ENCODE measurements around the gene SLC16A8.

The SLC16A8 gene

DNA sequence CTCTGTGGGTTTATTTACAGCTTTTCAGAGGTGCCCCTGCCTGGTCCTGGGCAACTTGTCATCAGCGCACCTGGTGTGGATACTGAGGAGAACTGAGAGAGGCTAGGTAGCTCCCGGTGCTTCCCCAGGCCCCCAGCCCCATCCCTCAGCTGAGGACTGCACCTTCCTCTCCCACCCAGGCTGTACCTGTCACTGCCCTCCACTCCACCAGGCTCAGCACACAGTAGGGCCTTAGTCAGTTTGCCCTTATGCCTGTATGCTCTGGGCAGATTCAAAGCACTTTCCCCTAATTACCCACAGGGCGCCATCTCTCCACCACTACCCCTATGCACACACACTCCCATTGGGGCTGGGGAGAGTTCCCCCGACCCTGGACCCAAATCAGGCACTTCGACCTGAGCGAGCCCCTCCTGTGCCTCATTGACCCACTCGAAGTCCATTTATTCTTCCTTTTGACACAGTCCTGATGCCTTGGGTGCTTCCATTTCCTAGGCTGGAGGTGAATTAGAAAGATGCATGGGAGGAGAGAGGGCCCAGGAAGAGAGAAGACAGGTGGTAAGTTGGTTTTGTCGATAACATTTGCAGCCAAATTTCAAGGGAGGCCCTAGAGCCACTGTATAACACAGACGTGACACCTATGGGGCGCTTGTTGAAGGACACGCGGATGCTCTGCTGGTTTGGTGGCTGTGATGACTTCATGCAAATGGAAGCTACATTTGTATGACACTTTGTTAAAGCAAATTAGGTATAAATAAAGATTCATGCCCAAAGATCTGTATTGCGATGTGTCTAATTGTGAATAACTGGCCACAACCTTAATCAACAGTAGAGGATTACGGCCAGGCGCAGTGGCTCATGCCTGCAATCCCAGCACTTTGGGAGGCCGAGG lies 40.6 kb downstream of the SLC16A8 start:
- Histone ChIP-seq H3K27ac (ENCODE audit: low read length) (no peak overlapping the region), H3K9me3 (replicated peaks; ENCODE audit: insufficient read depth, low read length) (no peaks in the 10 kb centered on the region), H3K9ac (ENCODE audit: low read length) (no peak overlapping the region), H2AFZ (ENCODE audit: low read length) (no peak overlapping the region), H3K4me1 (ENCODE audit: low read length) (no peaks in the 10 kb centered on the region), H3K79me2 (ENCODE audit: low read length) (no peaks in the 10 kb centered on the region), H4K20me1 (ENCODE audit: insufficient read depth, low read length) (no peaks in the 10 kb centered on the region), H3K36me3 (replicated peaks; ENCODE audit: insufficient read depth, low read length) (no peaks in the 10 kb centered on the region), H3K9me2 (replicated peaks; ENCODE audit: insufficient read depth, low read length) (no peaks in the 10 kb centered on the region), H3K4me2 (ENCODE audit: low read depth, low read length) (no peak overlapping the region), H3K4me3 (ENCODE audit: low read length) (no peak overlapping the region), H3K27me3 (replicated peaks; ENCODE audit: insufficient read depth, low read length) (peaks cover 12% of the 10 kb centered on the region; the same call in 1 of the 2 replicates), H3F3A (ENCODE audit: insufficient read depth, low read length) (no peaks in the 10 kb centered on the region)
- DNase-seq: no peak
- TF ChIP-seq, protein P1, sequence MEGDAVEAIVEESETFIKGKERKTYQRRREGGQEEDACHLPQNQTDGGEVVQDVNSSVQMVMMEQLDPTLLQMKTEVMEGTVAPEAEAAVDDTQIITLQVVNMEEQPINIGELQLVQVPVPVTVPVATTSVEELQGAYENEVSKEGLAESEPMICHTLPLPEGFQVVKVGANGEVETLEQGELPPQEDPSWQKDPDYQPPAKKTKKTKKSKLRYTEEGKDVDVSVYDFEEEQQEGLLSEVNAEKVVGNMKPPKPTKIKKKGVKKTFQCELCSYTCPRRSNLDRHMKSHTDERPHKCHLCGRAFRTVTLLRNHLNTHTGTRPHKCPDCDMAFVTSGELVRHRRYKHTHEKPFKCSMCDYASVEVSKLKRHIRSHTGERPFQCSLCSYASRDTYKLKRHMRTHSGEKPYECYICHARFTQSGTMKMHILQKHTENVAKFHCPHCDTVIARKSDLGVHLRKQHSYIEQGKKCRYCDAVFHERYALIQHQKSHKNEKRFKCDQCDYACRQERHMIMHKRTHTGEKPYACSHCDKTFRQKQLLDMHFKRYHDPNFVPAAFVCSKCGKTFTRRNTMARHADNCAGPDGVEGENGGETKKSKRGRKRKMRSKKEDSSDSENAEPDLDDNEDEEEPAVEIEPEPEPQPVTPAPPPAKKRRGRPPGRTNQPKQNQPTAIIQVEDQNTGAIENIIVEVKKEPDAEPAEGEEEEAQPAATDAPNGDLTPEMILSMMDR (IDR thresholded peaks at IDR 0.05; ENCODE audit: low read length): no peak
- TF ChIP-seq EZH2phosphoT487 (IDR thresholded peaks at IDR 0.05; ENCODE audit: low read length) (no peak), EZH2 (optimal IDR thresholded peaks at IDR 0.05; ENCODE audit: low read depth, low read length) (no peak)

DNA sequence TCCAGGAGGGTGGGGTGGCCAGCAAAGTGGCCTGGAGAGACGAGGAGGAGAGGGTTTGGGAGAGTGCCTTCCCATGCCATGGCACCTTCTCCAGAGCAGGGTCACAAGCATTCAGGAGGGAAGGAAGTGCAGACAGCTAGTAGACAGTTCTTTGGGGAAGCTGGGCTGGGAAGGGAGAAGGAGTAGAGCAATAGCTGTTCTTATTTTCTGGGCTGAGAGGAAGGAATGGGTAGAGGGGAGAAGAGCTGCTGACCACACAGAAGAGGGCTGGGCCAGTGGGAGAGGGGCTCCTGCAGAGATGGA lies 41.5 kb downstream of the SLC16A8 start:
- Histone ChIP-seq H3K27ac (ENCODE audit: low read length) (no peak overlapping the region), H3K9me2 (replicated peaks; ENCODE audit: insufficient read depth, low read length) (no peaks in the 10 kb centered on the region), H3K27me3 (replicated peaks; ENCODE audit: insufficient read depth, low read length) (peaks cover 12% of the 10 kb centered on the region; the same call in 1 of the 2 replicates), H3K9ac (ENCODE audit: low read length) (no peak overlapping the region), H3K36me3 (replicated peaks; ENCODE audit: insufficient read depth, low read length) (no peaks in the 10 kb centered on the region), H3F3A (ENCODE audit: insufficient read depth, low read length) (no peaks in the 10 kb centered on the region), H3K79me2 (ENCODE audit: low read length) (no peaks in the 10 kb centered on the region), H4K20me1 (ENCODE audit: insufficient read depth, low read length) (no peaks in the 10 kb centered on the region), H2AFZ (ENCODE audit: low read length) (no peak overlapping the region), H3K9me3 (replicated peaks; ENCODE audit: insufficient read depth, low read length) (no peaks in the 10 kb centered on the region), H3K4me3 (ENCODE audit: low read length) (no peak overlapping the region), H3K4me1 (ENCODE audit: low read length) (no peaks in the 10 kb centered on the region), H3K4me2 (ENCODE audit: low read depth, low read length) (no peak overlapping the region)
- TF ChIP-seq EZH2phosphoT487 (IDR thresholded peaks at IDR 0.05; ENCODE audit: low read length) (no peak), EZH2 (optimal IDR thresholded peaks at IDR 0.05; ENCODE audit: low read depth, low read length) (no peak)
- TF ChIP-seq, protein P1 (IDR thresholded peaks at IDR 0.05; ENCODE audit: low read length): no peak
- DNase-seq: no peak

DNA sequence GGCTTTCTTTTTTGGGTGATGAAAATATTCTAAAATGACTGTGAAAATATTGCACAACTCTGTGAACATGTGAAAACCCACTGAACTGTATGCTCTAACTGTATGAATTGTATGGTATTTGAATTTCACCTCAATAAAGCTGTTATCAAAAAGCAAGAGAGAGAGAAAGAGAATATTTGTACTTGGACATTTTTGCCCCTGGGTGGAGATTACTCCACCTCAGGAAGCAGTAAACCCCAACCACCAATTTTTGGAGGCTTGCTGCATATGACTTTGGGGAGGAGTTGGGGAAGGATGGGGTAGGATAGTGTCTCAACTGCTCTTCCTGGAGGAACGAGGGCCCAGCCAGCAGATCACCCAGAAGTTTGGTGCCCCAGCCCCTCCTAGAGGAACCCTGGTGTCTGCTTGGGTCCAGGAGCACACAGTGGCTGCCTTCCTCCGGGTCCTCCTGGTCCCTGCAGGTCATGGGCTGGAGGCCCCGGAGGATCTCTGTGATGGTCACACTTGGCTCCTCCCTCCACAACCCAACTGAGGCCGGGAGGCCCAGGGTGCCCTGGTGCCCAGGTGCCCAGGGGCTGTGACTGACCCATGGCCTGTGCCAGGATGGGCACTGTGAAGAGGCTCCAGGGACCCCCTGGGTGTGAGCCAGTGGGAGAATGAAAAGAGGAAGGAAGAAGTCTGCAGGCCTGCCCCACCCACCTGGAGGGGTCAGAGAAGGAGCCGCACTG lies 42.1 kb downstream of the SLC16A8 start:
- H3K4me2 ChIP-seq (ENCODE audit: low read depth, low read length): no peak overlapping the region
- TF ChIP-seq, protein P1 (IDR thresholded peaks at IDR 0.05; ENCODE audit: low read length): no peak
- TF ChIP-seq EZH2phosphoT487 (IDR thresholded peaks at IDR 0.05; ENCODE audit: low read length) (no peak), EZH2 (optimal IDR thresholded peaks at IDR 0.05; ENCODE audit: low read depth, low read length) (no peak)
- H3K27ac ChIP-seq (ENCODE audit: low read length): no peak overlapping the region
- H3K9ac ChIP-seq (ENCODE audit: low read length): no peak overlapping the region
- H3K36me3 ChIP-seq (replicated peaks; ENCODE audit: insufficient read depth, low read length): no peaks in the 10 kb centered on the region
- no peaks in the 10 kb centered on the region for H3K4me1 ChIP-seq (ENCODE audit: low read length)
- no peak for DNase-seq
- no peak overlapping the region for H3K4me3 ChIP-seq (ENCODE audit: low read length)
- no peaks in the 10 kb centered on the region for H3F3A ChIP-seq (ENCODE audit: insufficient read depth, low read length)
- no peaks in the 10 kb centered on the region for H4K20me1 ChIP-seq (ENCODE audit: insufficient read depth, low read length)
- H3K27me3 ChIP-seq (replicated peaks; ENCODE audit: insufficient read depth, low read length): peaks cover 12% of the 10 kb centered on the region; the same call in 1 of the 2 replicates
- no peaks in the 10 kb centered on the region for H3K9me2 ChIP-seq (replicated peaks; ENCODE audit: insufficient read depth, low read length)
- no peaks in the 10 kb centered on the region for H3K9me3 ChIP-seq (replicated peaks; ENCODE audit: insufficient read depth, low read length)
- H2AFZ ChIP-seq (ENCODE audit: low read length): no peak overlapping the region
- no peaks in the 10 kb centered on the region for H3K79me2 ChIP-seq (ENCODE audit: low read length)
